Measurements from ENCODE around the gene RBM4.
"Not testable (repeated sequence)": the region's sequence is repeated elsewhere in the genome, so short reads cannot be mapped to it uniquely, and the experiment has no call there.

RBM4 gene

GRCh38 chr11:66617155-66617834 is 21.2 kb upstream of the RBM4 start:
- DNase-seq, result peak; percentile 17

DNA sequence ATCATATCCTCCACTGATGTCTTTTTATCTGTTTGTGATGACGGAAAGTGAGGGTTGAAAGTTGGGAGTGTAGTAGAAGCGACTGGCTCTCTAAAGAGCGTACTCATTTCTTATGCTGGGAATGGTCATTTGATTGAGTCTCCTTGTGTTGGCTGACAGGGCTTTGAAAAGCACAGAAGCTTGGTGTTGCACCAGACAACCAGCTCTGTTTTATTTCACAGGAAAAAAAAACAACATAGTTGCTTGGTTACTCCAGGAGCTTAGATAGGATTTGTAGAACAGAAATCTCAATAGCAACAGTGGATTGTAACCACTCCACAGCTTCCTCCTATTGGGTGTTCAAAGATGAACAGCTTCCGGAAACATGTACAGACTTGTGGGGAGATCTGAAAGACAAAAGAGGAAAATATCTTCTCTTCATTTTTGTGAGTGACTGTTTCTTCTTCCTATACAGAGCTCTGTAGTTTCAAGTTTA is 19.4 kb upstream of the RBM4 start:
- no peak for DNase-seq

DNA sequence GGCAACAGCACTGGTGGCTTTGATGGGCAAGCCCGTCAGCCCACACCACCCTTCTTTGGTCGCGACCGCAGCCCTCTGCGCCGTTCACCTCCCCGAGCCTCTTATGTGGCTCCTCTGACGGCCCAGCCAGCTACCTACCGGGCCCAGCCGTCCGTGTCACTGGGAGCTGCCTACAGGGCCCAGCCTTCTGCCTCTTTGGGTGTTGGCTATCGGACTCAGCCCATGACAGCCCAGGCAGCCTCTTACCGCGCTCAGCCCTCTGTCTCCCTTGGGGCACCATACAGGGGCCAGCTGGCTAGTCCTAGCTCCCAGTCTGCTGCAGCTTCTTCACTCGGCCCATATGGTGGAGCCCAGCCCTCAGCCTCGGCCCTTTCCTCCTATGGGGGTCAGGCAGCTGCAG is 14.1 kb upstream of the RBM4 start:
- DNase-seq, result no peak

DNA sequence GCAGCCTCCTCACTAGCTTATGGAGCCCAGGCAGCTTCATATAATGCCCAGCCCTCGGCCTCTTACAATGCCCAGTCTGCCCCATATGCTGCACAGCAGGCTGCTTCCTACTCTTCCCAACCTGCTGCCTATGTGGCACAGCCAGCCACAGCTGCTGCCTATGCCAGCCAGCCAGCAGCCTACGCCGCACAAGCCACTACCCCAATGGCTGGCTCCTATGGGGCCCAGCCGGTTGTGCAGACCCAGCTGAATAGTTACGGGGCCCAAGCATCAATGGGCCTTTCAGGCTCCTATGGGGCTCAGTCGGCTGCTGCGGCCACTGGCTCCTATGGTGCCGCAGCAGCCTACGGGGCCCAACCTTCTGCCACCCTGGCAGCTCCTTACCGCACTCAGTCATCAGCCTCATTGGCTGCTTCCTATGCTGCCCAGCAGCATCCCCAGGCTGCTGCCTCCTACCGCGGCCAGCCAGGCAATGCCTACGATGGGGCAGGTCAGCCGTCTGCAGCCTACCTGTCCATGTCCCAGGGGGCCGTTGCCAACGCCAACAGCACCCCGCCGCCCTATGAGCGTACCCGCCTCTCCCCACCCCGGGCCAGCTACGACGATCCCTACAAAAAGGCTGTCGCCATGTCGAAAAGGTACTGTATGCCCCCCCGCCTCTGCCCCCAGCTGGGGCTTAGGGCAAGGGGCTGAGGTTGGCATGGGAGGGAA is 13.3 kb upstream of the RBM4 start:
- DNase-seq, result no peak

- DNase-seq, result no peak
Measured at GRCh38 chr11:66625752-66626149, 12.8 kb upstream of the RBM4 start.

GRCh38 chr11:66626382-66626781 is 12.1 kb upstream of the RBM4 start:
- DNase-seq, result no peak

- DNase-seq, result no peak
Measured at GRCh38 chr11:66626926-66627325, 11.6 kb upstream of the RBM4 start.

- no peak for DNase-seq
Measured at GRCh38 chr11:66628061-66628603, 10.4 kb upstream of the RBM4 start.

- DNase-seq, result no peak
Measured at GRCh38 chr11:66629356-66629755, 9.1 kb upstream of the RBM4 start.

DNA sequence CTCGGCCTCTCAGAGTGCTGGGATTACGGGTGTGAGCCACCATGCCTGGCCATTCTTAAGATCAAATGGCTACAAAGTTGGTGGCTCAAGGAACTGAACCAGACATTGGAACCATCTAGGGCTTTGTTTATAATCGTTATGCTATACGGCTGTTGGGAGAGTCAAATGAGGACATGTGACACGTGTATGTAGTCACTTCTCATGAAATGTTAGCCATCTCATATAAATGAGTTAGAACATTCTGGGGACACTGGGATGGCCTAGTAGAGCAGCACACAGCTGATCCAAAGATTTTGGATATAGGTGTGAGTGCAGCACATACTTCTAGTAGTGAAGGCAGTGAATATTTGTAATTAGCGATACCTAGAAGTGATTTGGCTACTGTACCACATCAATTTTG is 6.6 kb upstream of the RBM4 start:
- DNase-seq, result no peak

- DNase-seq, result no peak
Measured at GRCh38 chr11:66632952-66633351, 5.6 kb upstream of the RBM4 start.

DNA sequence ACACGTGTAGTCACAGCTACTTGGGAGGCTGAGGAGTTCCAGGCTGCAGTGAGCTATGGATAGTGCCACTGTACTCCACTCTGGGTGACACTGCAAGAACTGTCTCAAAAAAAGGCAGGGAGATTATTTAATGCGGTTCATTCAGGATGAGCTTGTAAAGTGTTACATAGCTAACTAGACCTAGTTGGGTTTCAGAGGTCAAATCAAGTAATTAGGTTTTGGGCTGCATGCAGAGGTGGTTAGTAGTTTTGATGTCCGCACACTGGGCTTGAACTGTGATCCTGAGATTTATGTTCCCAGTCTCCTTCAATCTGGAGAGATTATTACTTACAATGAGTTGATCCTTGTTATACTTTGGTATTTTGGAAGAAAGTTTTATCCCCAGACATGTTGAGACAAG is 2.1 kb upstream of the RBM4 start:
- no peak for DNase-seq

GRCh38 chr11:66637557-66638176 is 836 bp upstream of the RBM4 start:
- no peak for DNase-seq

DNA sequence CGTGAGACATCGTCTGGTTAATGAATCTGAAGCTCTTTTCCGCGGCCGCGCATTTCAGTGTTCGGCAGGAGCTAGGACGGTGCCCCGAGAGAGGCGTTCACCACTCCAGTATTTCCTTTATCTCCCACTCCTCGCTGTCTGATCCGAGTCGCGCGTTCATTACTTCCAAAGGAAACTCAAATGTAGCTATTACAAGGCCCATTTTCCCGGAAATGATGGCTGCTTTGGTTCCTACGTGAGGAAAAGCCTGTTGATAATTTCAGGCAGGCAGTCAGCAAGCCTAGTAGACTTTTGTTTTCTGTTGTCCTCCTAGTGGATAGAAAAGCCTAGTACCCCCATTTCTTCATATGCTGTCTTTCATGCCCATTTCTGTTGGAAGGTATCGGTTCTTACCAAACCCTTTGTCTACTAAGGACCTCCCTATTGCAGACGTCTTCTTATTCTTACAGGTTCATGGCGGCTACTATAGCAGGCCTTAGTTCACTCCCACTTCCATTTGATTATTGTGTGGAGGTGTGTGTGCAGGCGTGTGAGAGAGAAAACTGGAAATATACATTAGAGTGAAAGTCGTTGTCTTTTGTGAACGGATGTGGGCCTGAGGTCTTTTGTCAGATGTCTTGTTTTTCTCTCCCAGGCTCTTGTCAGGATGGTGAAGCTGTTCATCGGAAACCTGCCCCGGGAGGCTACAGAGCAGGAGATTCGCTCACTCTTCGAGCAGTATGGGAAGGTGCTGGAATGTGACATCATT is 737 bp downstream of the RBM4 start:
- DNase-seq, result no peak

DNA sequence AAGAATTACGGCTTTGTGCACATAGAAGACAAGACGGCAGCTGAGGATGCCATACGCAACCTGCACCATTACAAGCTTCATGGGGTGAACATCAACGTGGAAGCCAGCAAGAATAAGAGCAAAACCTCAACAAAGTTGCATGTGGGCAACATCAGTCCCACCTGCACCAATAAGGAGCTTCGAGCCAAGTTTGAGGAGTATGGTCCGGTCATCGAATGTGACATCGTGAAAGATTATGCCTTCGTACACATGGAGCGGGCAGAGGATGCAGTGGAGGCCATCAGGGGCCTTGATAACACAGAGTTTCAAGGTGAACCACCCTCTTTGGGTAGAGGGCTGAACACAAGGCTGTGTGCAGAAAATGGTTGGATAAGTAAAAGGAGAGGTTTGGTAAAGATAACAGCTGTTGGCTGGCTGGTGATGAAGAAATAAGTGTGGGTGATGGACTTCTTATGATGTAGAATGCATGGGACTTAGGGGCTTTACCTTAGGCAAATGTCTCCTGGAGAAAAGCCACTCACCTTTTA is 1.4 kb downstream of the RBM4 start:
- DNase-seq, result not testable (repeated sequence)

DNA sequence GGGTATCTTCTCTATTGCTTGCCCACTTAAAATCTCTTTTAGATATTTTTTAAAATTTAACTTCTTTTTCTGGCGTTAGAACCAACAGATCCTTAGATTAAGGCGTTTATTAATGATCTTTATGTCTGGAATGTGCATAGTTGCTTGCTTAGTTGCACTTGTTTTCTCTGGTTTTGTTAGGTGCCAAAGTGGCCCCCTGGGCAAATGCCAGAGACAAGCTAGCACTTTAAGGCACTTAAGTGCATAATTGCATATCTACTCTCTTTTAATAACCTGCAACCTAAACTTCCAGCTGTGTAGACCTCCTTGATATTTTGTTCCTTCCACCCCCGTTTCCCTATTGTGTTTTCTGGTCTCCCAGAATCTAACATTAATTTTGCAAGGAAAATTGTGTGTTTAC is 3.3 kb downstream of the RBM4 start:
- DNase-seq, result no peak

- no peak for DNase-seq
Measured at GRCh38 chr11:66643745-66644437, 5.4 kb downstream of the RBM4 start.

- DNase-seq, result no peak
Measured at GRCh38 chr11:66646828-66647227, 8.3 kb downstream of the RBM4 start.

GRCh38 chr11:66649903-66650302 is 11.4 kb downstream of the RBM4 start:
- DNase-seq, result no peak

GRCh38 chr11:66651016-66651415 is 12.5 kb downstream of the RBM4 start:
- no peak for DNase-seq

- DNase-seq, result no peak
Measured at GRCh38 chr11:66652651-66653050, 14.1 kb downstream of the RBM4 start.

GRCh38 chr11:66653123-66653522 is 14.6 kb downstream of the RBM4 start:
- no peak for DNase-seq

Measured in activated naive CD4-positive, alpha-beta T cell treated with anti-CD3 and anti-CD28 coated beads, Interleukin-2, amount 50 U/mL, for 16 hours (primary cell).